ENCODE results near the gene TLL1. TPM values are rescaled to one million over a fixed set of nuclear protein-coding genes. Genes with fewer than 3 reads are reported as not detected.

TLL1 gene
- total RNA-seq, 1 experiment from 2014 or later, result not detected

GRCh38 chr4:165838575-165838974 lies 34.5 kb upstream of the TLL1 start:
- Mint-ChIP-seq H3K9me3 (no peaks in the 10 kb centered on the region), H3K36me3 (ENCODE audit: insufficient read depth in 1 of 3, low read depth in 3 of 3) (no peaks in the 10 kb centered on the region), H3K27ac (no peak overlapping the region), H3K4me3 (no peak overlapping the region), H3K27me3 (ENCODE audit: low read depth) (no peaks in the 10 kb centered on the region), H3K4me1 (0 out of 4 replicates have a peak, but pooled peaks cover 0 to 6% of the 10 kb centered on the region in 2 experiments)
- no peak overlapping the region for H3K14ac ChIP-seq (ENCODE audit: insufficient read depth, low read length)
- H3K23me2 ChIP-seq (ENCODE audit: insufficient read length, low read depth, low read length, poor library complexity, severe bottlenecking), result no peaks in the 10 kb centered on the region
- H3K79me1 ChIP-seq (ENCODE audit: insufficient read depth, low read depth, low read length, poor library complexity, severe bottlenecking), result no peaks in the 10 kb centered on the region
- H3K4ac ChIP-seq (ENCODE audit: low read depth, low read length), result no peak overlapping the region
- no CpG with 5 or more reads among the region's 1 CpG for WGBS (ENCODE audit: extremely low coverage, insufficient read length, low lambda C conversion rate)
- no peak overlapping the region for H3T11ph ChIP-seq (ENCODE audit: low read length)
- no peaks in the 10 kb centered on the region for H3K9me3 ChIP-seq (ENCODE audit: control insufficient read depth, low read depth, low read length)
- no peak overlapping the region for H3K23ac ChIP-seq (ENCODE audit: insufficient read length, low read depth, low read length)
- no peak overlapping the region for H3K18ac ChIP-seq (ENCODE audit: insufficient read length, low read depth, low read length)
- H3K27ac ChIP-seq (ENCODE audit: insufficient read length, low read depth, low read length), result no peak overlapping the region
- H4K20me1 ChIP-seq (ENCODE audit: control insufficient read depth, insufficient read depth, insufficient read length), result no peaks in the 10 kb centered on the region
- no peak overlapping the region for H2BK5ac ChIP-seq (ENCODE audit: insufficient read length, low read length)
- no peak overlapping the region for H2AFZ ChIP-seq (ENCODE audit: low read length)
- no peak overlapping the region for H4K91ac ChIP-seq (ENCODE audit: insufficient read length, low read depth, low read length)
- no peak overlapping the region for H2BK20ac ChIP-seq (ENCODE audit: low read depth, low read length, poor library complexity, severe bottlenecking)
- no peak overlapping the region for H3K56ac ChIP-seq (ENCODE audit: insufficient read length, low read depth, low read length)
- H2BK15ac ChIP-seq (ENCODE audit: low read depth, low read length), result no peak overlapping the region
- H3K4me1 ChIP-seq (ENCODE audit: insufficient read depth, low read length), result no peaks in the 10 kb centered on the region; the same call in 1 of the 2 replicates
- no peak overlapping the region for H3K9ac ChIP-seq (ENCODE audit: extremely low read depth, insufficient read length, low read length)
- H2BK12ac ChIP-seq (ENCODE audit: insufficient read length, low read depth, low read length), result no peak overlapping the region
- no peak overlapping the region for H4K5ac ChIP-seq (ENCODE audit: insufficient read length, low read depth, low read length)
- DNase-seq, result no peak
- H4K8ac ChIP-seq (replicated peaks; ENCODE audit: insufficient read length, low read depth, low read length), result no peak overlapping the region
- no peak overlapping the region for H2BK120ac ChIP-seq (ENCODE audit: low read depth, low read length, poor library complexity, severe bottlenecking)
- H3K4me2 ChIP-seq (ENCODE audit: insufficient read depth, insufficient read length, low read length), result no peak overlapping the region
- no peak for TF ChIP-seq CTCF (conservative IDR thresholded peaks at IDR 0.05)
- no peaks in the 10 kb centered on the region for H3K79me2 ChIP-seq (ENCODE audit: insufficient read depth, low read length)
- H3K27me3 ChIP-seq (ENCODE audit: insufficient read depth, low read length), result no peaks in the 10 kb centered on the region
- no peak overlapping the region for H2AK5ac ChIP-seq (ENCODE audit: insufficient read length, low read length)
